Mesenchymal stem cell (in vitro differentiated cells and primary cell): ENCODE results near the gene AKT2.
A peak's percentile ranks its signal among the peaks of the same experiment; 100 is the strongest.

Experiments
- DNase-seq: peaks from one replicate; pipeline ENCODE4 v3.0.0-alpha.2; 2013
- H2AFZ ChIP-seq: one replicate; pipeline ENCODE4 v1.6.1; 2013; ENCODE audit warnings: low read depth, mild to moderate bottlenecking, control low read depth, inconsistent platforms, low read length, moderate library complexity
- H2AK5ac ChIP-seq: 2 replicates; pipeline ENCODE4 v1.6.1; 2013; ENCODE audit warnings: low read length, moderate library complexity, mild to moderate bottlenecking, inconsistent platforms; ENCODE audit not compliant: severe bottlenecking
- H2BK120ac ChIP-seq: one replicate; pipeline ENCODE4 v1.6.1; 2013; ENCODE audit warnings: low read depth, mild to moderate bottlenecking, inconsistent platforms, low read length, moderate library complexity
- H2BK12ac ChIP-seq, 2 experiments: one replicate each; pipeline ENCODE4 v1.6.1; 2013; ENCODE audit warnings: inconsistent platforms in 2 of 2, low read length in 2 of 2, mild to moderate bottlenecking in 2 of 2, moderate library complexity in 2 of 2, control low read depth in 1 of 2
- H2BK15ac ChIP-seq: one replicate; pipeline ENCODE4 v1.6.1; 2013; ENCODE audit warnings: mild to moderate bottlenecking, low read depth, inconsistent platforms; ENCODE audit not compliant: poor library complexity, severe bottlenecking
- H2BK5ac ChIP-seq: 2 replicates; pipeline ENCODE4 v1.6.1; 2013; ENCODE audit warnings: low read depth, mild to moderate bottlenecking, low read length, control low read depth, inconsistent platforms; ENCODE audit not compliant: poor library complexity, severe bottlenecking
- H3K14ac ChIP-seq, 2 experiments: one replicate each; pipeline ENCODE4 v1.6.1; 2013; ENCODE audit warnings: inconsistent platforms in 2 of 2, low read length in 2 of 2, control low read depth in 1 of 2, mild to moderate bottlenecking in 1 of 2, moderate library complexity in 1 of 2
- H3K18ac ChIP-seq, 2 experiments: one replicate each; pipeline ENCODE4 v1.6.1; 2013; ENCODE audit warnings: inconsistent platforms in 2 of 2, low read length in 2 of 2, control low read depth in 1 of 2, low read depth in 1 of 2, mild to moderate bottlenecking in 1 of 2
- H3K23ac ChIP-seq, 2 experiments: one replicate each; pipeline ENCODE4 v1.6.1; 2013; ENCODE audit warnings: inconsistent platforms in 2 of 2, low read length in 2 of 2, mild to moderate bottlenecking in 2 of 2, moderate library complexity in 2 of 2, control low read depth in 1 of 2
- H3K27ac ChIP-seq: 2 replicates; pipeline ENCODE4 v1.5.1; 2013; ENCODE audit warnings: mild to moderate bottlenecking, moderate library complexity, low read length, control low read depth, inconsistent platforms; ENCODE audit not compliant: poor library complexity, severe bottlenecking
- H3K27me3 ChIP-seq, 2 experiments: 2 replicates each; pipeline versions ENCODE4 v1.6.1 to v1.7.0; 2013; ENCODE audit warnings: low read length in 2 of 2, mild to moderate bottlenecking in 2 of 2, moderate library complexity in 2 of 2, control low read depth in 1 of 2, inconsistent platforms in 1 of 2; ENCODE audit not compliant: control insufficient read depth in 1 of 2, insufficient read depth in 1 of 2
- H3K36me3 ChIP-seq, 2 experiments: 2 replicates each; pipeline versions ENCODE4 v1.6.1 to v1.7.0; 2013; ENCODE audit warnings: low read length in 2 of 2, control low read depth in 1 of 2, inconsistent platforms in 1 of 2, low read depth in 1 of 2, mild to moderate bottlenecking in 1 of 2; ENCODE audit not compliant: insufficient read depth in 2 of 2, control insufficient read depth in 1 of 2
- H3K4ac ChIP-seq, 2 experiments: one replicate each; pipeline ENCODE4 v1.6.1; 2013; ENCODE audit warnings: inconsistent platforms in 2 of 2, low read length in 2 of 2, mild to moderate bottlenecking in 2 of 2, moderate library complexity in 2 of 2, control low read depth in 1 of 2, low read depth in 1 of 2
- H3K4me1 ChIP-seq: 2 replicates; pipeline ENCODE4 v1.6.1; 2013; ENCODE audit warnings: low read depth, low read length, control low read depth; ENCODE audit not compliant: control insufficient read depth, insufficient read depth
- H3K4me2 ChIP-seq: 2 replicates; pipeline ENCODE4 v1.6.1; 2013; ENCODE audit warnings: low read length, mild to moderate bottlenecking, inconsistent platforms; ENCODE audit not compliant: poor library complexity, severe bottlenecking
- H3K4me3 ChIP-seq, 2 experiments: 2 replicates each; pipeline versions ENCODE4 v1.5.1 to v1.7.0; 2013; ENCODE audit warnings: low read length in 2 of 2, mild to moderate bottlenecking in 2 of 2, control low read depth in 1 of 2, low read depth in 1 of 2; ENCODE audit not compliant: insufficient read depth in 1 of 2
- H3K79me1 ChIP-seq: replicated peaks from 2 replicates; pipeline ENCODE4 v1.6.1; 2013; ENCODE audit warnings: mild to moderate bottlenecking, control low read depth, low read length, inconsistent platforms; ENCODE audit not compliant: poor library complexity, severe bottlenecking
- H3K9ac ChIP-seq: 2 replicates; pipeline ENCODE4 v1.7.0; 2013; ENCODE audit warnings: mild to moderate bottlenecking, low read length, moderate library complexity
- H3K9me3 ChIP-seq: 2 replicates; pipeline ENCODE4 v1.7.0; 2013; ENCODE audit warnings: mild to moderate bottlenecking, low read length; ENCODE audit not compliant: control insufficient read depth
- H4K8ac ChIP-seq: one replicate; pipeline ENCODE4 v1.6.1; 2013; ENCODE audit warnings: inconsistent platforms, mild to moderate bottlenecking, low read length, moderate library complexity
- H4K91ac ChIP-seq: one replicate; pipeline ENCODE4 v1.6.1; 2013; ENCODE audit warnings: mild to moderate bottlenecking, low read length, inconsistent platforms
- WGBS: methylation state at CpG from one replicate; pipeline ENCODE4 v1.1.7; 2013; ENCODE audit warnings: mixed read lengths; 5-methylcytosine and 5-hydroxymethylcytosine counted together

Gene AKT2

GRCh38 chr19:40286971-40287421 is 1.9 kb upstream of the AKT2 start:
- H2AK5ac ChIP-seq, result no peak overlapping the region
- 96% methylated on average over 8 of the region's 8 CpGs for WGBS
- H3K23ac ChIP-seq, result no peak overlapping the region
- H3K4me1 ChIP-seq, result peaks cover 14% of the 10 kb centered on the region
- H4K91ac ChIP-seq, result no peak overlapping the region
- H3K9me3 ChIP-seq, result no peaks in the 10 kb centered on the region
- no peak overlapping the region for H2BK120ac ChIP-seq
- H4K8ac ChIP-seq, result peak overlapping the region; percentile 7
- H3K4me2 ChIP-seq, result no peak overlapping the region
- peak overlapping the region; percentile 94 for H3K9ac ChIP-seq
- H3K36me3 ChIP-seq, result peaks cover 4% of the 10 kb centered on the region in 2 experiments
- peak overlapping the region in 1 of 2 experiments; percentile 35 for H3K4ac ChIP-seq
- no peak for DNase-seq
- H2BK12ac ChIP-seq, result peak overlapping the region in 1 of 2 experiments; percentile 52
- no peak overlapping the region for H2BK15ac ChIP-seq
- H3K18ac ChIP-seq, result no peak overlapping the region
- peak overlapping the region in 1 of 2 experiments; percentile 74 for H3K4me3 ChIP-seq
- H3K79me1 ChIP-seq, result no peaks in the 10 kb centered on the region
- no peak overlapping the region for H3K14ac ChIP-seq
- H3K27me3 ChIP-seq, result no peaks in the 10 kb centered on the region
- H2BK5ac ChIP-seq, result no peak overlapping the region
- no peak overlapping the region for H2AFZ ChIP-seq
- no peak overlapping the region for H3K27ac ChIP-seq

DNA sequence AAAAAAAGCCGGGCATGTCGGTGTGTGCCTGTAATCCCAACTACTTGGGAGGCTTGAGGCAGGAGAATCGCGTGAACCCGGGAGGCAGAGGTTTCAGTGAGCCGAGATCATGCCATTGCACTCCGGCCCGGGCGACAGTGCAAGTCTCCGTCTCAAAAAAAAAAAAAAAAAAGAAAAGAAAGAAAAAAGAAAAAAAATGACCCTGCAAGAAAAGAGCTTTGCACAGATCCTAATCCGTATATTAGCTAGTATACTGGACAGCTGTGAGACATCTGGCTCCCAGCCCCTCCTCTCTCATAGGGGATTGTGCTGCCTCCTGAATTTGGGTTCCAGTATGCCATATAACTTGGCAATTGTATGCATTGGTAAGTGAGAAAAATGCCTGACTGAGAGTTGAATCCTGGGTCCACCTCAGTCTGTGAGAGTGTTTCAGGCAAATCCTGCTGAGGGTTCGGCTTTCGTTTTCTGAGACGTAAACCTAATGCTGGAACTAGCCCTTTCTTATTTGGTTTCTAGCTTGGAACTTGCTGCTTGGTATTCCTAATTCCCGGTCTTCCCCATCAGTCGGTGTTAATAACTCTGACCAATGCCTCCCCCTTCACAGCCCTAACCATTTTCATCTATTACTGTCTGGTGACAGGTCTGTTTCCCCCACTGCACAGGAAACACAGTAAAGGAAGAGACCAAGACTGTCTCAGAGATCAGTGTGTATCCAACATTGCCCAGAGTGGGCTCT is 1.3 kb upstream of the AKT2 start:
- H2BK15ac ChIP-seq, result no peak overlapping the region
- H3K23ac ChIP-seq, result no peak overlapping the region
- no peak overlapping the region for H3K27ac ChIP-seq
- H3K79me1 ChIP-seq, result peaks cover 2% of the 10 kb centered on the region
- H3K4me2 ChIP-seq, result no peak overlapping the region
- H2BK120ac ChIP-seq, result no peak overlapping the region
- no peak overlapping the region for H2AK5ac ChIP-seq
- H2AFZ ChIP-seq, result no peak overlapping the region
- H3K27me3 ChIP-seq, result no peaks in the 10 kb centered on the region
- 92% methylated on average over 12 of the region's 16 CpGs for WGBS
- H2BK12ac ChIP-seq, result no peak overlapping the region
- H3K36me3 ChIP-seq, result peaks cover 7 to 8% of the 10 kb centered on the region in 2 experiments
- H4K91ac ChIP-seq, result no peak overlapping the region
- H3K9me3 ChIP-seq, result no peaks in the 10 kb centered on the region
- H2BK5ac ChIP-seq, result no peak overlapping the region
- H3K4me1 ChIP-seq, result peaks cover 14% of the 10 kb centered on the region
- DNase-seq, result no peak
- H3K4ac ChIP-seq, result peak overlapping the region in 1 of 2 experiments; percentile 35
- peak overlapping the region; percentile 94 for H3K9ac ChIP-seq
- H3K18ac ChIP-seq, result no peak overlapping the region
- peak overlapping the region; percentile 7 for H4K8ac ChIP-seq
- no peak overlapping the region for H3K14ac ChIP-seq
- peak overlapping the region in 1 of 2 experiments; percentile 74 for H3K4me3 ChIP-seq

DNA sequence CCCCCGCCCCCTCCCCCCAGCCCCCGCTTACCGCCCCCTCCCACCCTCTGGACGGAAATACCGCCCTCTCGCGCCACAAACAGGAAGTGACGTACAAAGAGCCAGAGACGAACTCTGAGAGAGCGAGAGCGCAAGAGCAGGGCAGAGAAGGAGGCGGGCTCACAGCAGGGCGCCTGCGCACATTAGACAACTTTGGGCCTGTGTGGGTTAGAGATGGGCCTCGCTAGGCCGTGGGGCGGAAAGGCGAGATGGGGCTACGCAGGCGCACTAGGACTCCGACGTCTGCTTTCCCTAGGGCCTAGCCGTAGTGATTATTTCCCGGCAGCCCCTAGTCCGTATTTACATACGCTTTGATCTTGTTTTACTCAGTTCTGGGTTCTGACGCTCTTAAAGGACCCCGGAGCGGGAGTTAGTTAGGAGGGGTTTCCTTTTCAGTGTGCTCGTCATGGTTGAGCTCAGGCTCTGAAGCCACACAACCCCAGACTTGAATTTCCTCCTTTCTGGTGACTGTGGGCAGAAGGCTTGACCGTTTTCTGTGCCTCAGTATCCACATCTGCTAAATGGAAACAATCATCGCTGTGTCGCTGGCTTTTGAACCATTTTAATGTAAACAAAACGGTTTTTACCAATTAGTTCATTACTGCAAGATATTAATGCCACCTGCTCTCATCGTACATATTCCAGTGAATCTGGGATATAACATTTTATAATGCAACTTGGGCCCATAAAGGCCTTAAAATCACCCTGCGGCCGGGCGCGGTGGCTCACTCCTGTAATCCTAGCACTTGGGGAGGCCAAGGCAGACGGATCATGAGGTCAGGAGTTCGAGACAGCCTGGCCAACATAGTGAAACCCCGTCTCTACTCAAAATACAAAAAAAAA is 449 bp upstream of the AKT2 start:
- peak overlapping the region; percentile 97 for H3K9ac ChIP-seq
- H3K14ac ChIP-seq, result no peak overlapping the region
- H3K4me1 ChIP-seq, result peaks cover 18% of the 10 kb centered on the region
- H2BK12ac ChIP-seq, result no peak overlapping the region
- H3K9me3 ChIP-seq, result no peaks in the 10 kb centered on the region
- peak overlapping the region; percentile 99 for H4K8ac ChIP-seq
- peak overlapping the region; percentile 83 to 92 for H3K18ac ChIP-seq
- peak overlapping the region; percentile 72 for H4K91ac ChIP-seq
- no peaks in the 10 kb centered on the region for H3K27me3 ChIP-seq
- peaks cover 7 to 16% of the 10 kb centered on the region in 2 experiments for H3K36me3 ChIP-seq
- no peak overlapping the region for H3K23ac ChIP-seq
- H3K4me2 ChIP-seq, result peak overlapping the region; percentile 69
- no peak overlapping the region for H2AFZ ChIP-seq
- DNase-seq, result peak; percentile 100
- peak overlapping the region; percentile 63 for H2BK5ac ChIP-seq
- H3K79me1 ChIP-seq, result peaks cover 2% of the 10 kb centered on the region
- no peak overlapping the region for H2BK120ac ChIP-seq
- peak overlapping the region in 1 of 2 experiments; percentile 60 for H3K4ac ChIP-seq
- peak overlapping the region; percentile 96 for H3K27ac ChIP-seq
- peak overlapping the region; percentile 45 for H2AK5ac ChIP-seq
- H3K4me3 ChIP-seq, result peak overlapping the region; percentile 90 to 91
- 18% methylated on average over 37 of the region's 42 CpGs for WGBS
- H2BK15ac ChIP-seq, result peak overlapping the region; percentile 73

DNA sequence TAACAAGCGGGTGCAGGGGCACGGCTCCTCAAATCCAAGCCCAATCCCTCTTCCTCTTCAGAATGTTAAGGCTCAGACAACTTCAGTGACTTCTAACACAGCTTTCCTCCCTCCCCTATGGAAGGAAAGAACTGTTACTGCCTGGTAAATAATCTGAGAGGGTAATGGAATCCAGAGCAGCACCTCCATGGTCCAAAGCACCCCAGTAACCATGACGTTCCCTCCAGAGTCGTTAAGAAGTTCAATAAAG is 969 bp downstream of the AKT2 start:
- Histone ChIP-seq H3K14ac (no peak overlapping the region), H4K91ac (no peak overlapping the region), H3K9me3 (no peaks in the 10 kb centered on the region), H2AK5ac (no peak overlapping the region), H3K79me1 (peaks cover 6% of the 10 kb centered on the region), H4K8ac (no peak overlapping the region), H2AFZ (no peak overlapping the region), H3K4me1 (peaks cover 32% of the 10 kb centered on the region), H2BK120ac (no peak overlapping the region), H3K36me3 (peaks cover 7 to 18% of the 10 kb centered on the region in 2 experiments), H3K4ac (peak overlapping the region; percentile 55 to 94), H3K18ac (peak overlapping the region; percentile 94 to 95), H3K4me3 (peak overlapping the region; percentile 90 to 91), H3K9ac (peak overlapping the region; percentile 97), H2BK15ac (peak overlapping the region; percentile 37), H2BK5ac (no peak overlapping the region), H3K4me2 (peak overlapping the region; percentile 74), H3K23ac (no peak overlapping the region), H3K27me3 (no peaks in the 10 kb centered on the region), H3K27ac (peak overlapping the region; percentile 82), H2BK12ac (no peak overlapping the region)
- 23% methylated on average over 3 of the region's 4 CpGs for WGBS
- no peak for DNase-seq
